A673 (cell line): Measurements from ENCODE around the gene FAM124A. TPM values are rescaled to one million over a fixed set of nuclear protein-coding genes. Genes with fewer than 3 reads are reported as not detected.

Experiments
- BruUV-seq: library from RNA; stranded (reverse); fragments of 400-500 nt; replicated peaks from 2 replicates; lab custom pipeline; 2021; lab: Mats Ljungman, UMichigan
- CTCF ChIA-PET: fragments of 300-600 bp; sonication (Branson Sonifier 250); formaldehyde crosslinking; loops from one replicate; lab custom pipeline; 2022; ENCODE audit warnings: antibody characterized with exemption; lab: Charles Lee
- POLR2A ChIA-PET: fragments of 300-600 bp; sonication (Branson Sonifier 250); formaldehyde crosslinking; loops from one replicate; lab custom pipeline; 2022; ENCODE audit warnings: antibody characterized with exemption; ENCODE audit not compliant: low non-redundant PET; lab: Charles Lee
- DNase-seq: peaks from one replicate; pipeline ENCODE4 v3.0.0-alpha.2; 2015; ENCODE audit warnings: low spot score
- H3K27ac ChIP-seq: fragments of 200-600 bp; sonication (generic); 2 replicates; pipeline ENCODE4 v1.5.1; 2016; ENCODE audit warnings: mixed run types, low read depth, mild to moderate bottlenecking, mixed read lengths, antibody characterized with exemption, low read length; ENCODE audit not compliant: poor library complexity, severe bottlenecking
- H3K27me3 ChIP-seq: fragments of 200-600 bp; sonication (generic); replicated peaks from 2 replicates; pipeline ENCODE4 v1.6.1; 2017; ENCODE audit warnings: mixed run types, low read depth, mild to moderate bottlenecking, mixed read lengths, antibody characterized with exemption, low read length; ENCODE audit not compliant: insufficient read depth, poor library complexity
- H3K36me3 ChIP-seq: fragments of 200-600 bp; sonication (generic); 2 replicates; pipeline ENCODE4 v1.6.1; 2016; ENCODE audit warnings: mixed run types, mild to moderate bottlenecking, mixed read lengths, antibody characterized with exemption, low read length; ENCODE audit not compliant: insufficient read depth, poor library complexity, severe bottlenecking
- H3K4me1 ChIP-seq: fragments of 200-600 bp; sonication (generic); 2 replicates; pipeline ENCODE4 v1.6.1; 2017; ENCODE audit warnings: mixed run types, mild to moderate bottlenecking, mixed read lengths, antibody characterized with exemption, low read length; ENCODE audit not compliant: insufficient read depth, poor library complexity, severe bottlenecking
- H3K4me3 ChIP-seq: fragments of 200-600 bp; sonication (generic); 2 replicates; pipeline ENCODE4 v1.5.1; 2016; ENCODE audit warnings: low read depth, mixed run types, mild to moderate bottlenecking, mixed read lengths, low read length; ENCODE audit not compliant: poor library complexity, severe bottlenecking
- H3K9me3 ChIP-seq: fragments of 200-600 bp; sonication (generic); 2 replicates; pipeline ENCODE4 v1.6.1; 2016; ENCODE audit warnings: mixed run types, low read depth, mild to moderate bottlenecking, mixed read lengths, antibody characterized with exemption, low read length; ENCODE audit not compliant: poor library complexity, severe bottlenecking
- CTCF ChIP-seq: fragments of 300-800, 200-600 bp; sonication (generic); conservative IDR thresholded peaks from 2 replicates; pipeline ENCODE4 v1.5.1; 2017; ENCODE audit warnings: low read depth, mild to moderate bottlenecking, antibody characterized with exemption, low read length, moderate library complexity, mixed read lengths
- EZH2 ChIP-seq: fragments of 200-600 bp; sonication (generic); IDR thresholded peaks from 2 replicates; pipeline ENCODE4 v1.6.1; 2017; ENCODE audit warnings: borderline replicate concordance, low read depth, mild to moderate bottlenecking, mixed read lengths, antibody characterized with exemption, low read length; ENCODE audit not compliant: poor library complexity, severe bottlenecking
- intact Hi-C: fragments of 100-400 bp; cut with micrococcal nuclease; formaldehyde crosslinking; loops from one replicate; pipeline ENCODE4 v1.10.0; 2022; ENCODE audit not compliant: unreplicated experiment
- total RNA-seq: library from RNA; stranded (reverse); gene quantifications from 2 replicates; pipeline ENCODE4 v1.2.3, GENCODE V29; 2021

Gene FAM124A
- total RNA-seq, 1 experiment from 2014 or later, result 2.1 TPM

GRCh38 chr13:51241720-51242119, 19.5 kb downstream of the FAM124A start:
- H3K27ac ChIP-seq, result peak overlapping the region; percentile 31
- H3K9me3 ChIP-seq, result no peaks in the 10 kb centered on the region
- CTCF ChIA-PET, result no interaction called here
- peak; percentile 70 for DNase-seq
- no peak overlapping the region for H3K4me3 ChIP-seq
- H3K36me3 ChIP-seq, result no peaks in the 10 kb centered on the region
- intact Hi-C loops, result no loop called here
- no peaks in the 10 kb centered on the region for H3K27me3 ChIP-seq
- TF ChIP-seq EZH2 (no peak), CTCF (no peak)
- H3K4me1 ChIP-seq, result peaks cover 11% of the 10 kb centered on the region
- POLR2A ChIA-PET, result no interaction called here
- no TSS peak for BruUV-seq

GRCh38 chr13:51243227-51243626, 21.0 kb downstream of the FAM124A start:
- ChIA-PET CTCF (no interaction called here), POLR2A (no interaction called here)
- Histone ChIP-seq H3K4me1 (peaks cover 11% of the 10 kb centered on the region), H3K9me3 (no peaks in the 10 kb centered on the region), H3K27ac (no peak overlapping the region), H3K36me3 (no peaks in the 10 kb centered on the region), H3K4me3 (no peak overlapping the region), H3K27me3 (no peaks in the 10 kb centered on the region)
- no peak for TF ChIP-seq CTCF
- no peak for TF ChIP-seq EZH2
- intact Hi-C loops, result no loop called here
- BruUV-seq, result no TSS peak
- no peak for DNase-seq

- no peak for TF ChIP-seq CTCF
- TF ChIP-seq EZH2, result no peak
- intact Hi-C loops, result no loop called here
- ChIA-PET POLR2A (interaction anchor here (0.6 kb wide), 1 partner anchor 543 kb away, joined by 4 read pairs; no protein-coding TSS in a partner anchor), CTCF (no interaction called here)
- Histone ChIP-seq H3K4me1 (peaks cover 11% of the 10 kb centered on the region), H3K27ac (no peak overlapping the region), H3K9me3 (no peaks in the 10 kb centered on the region), H3K27me3 (no peaks in the 10 kb centered on the region), H3K4me3 (no peak overlapping the region), H3K36me3 (no peaks in the 10 kb centered on the region)
- BruUV-seq, result no TSS peak
- DNase-seq, result no peak
These were observed 21.6 kb downstream of the FAM124A start for GRCh38 chr13:51243832-51244231.
